Measurements from ENCODE around the gene GARIN5B.
"Not testable (repeated sequence)": the region's sequence is repeated elsewhere in the genome, so short reads cannot be mapped to it uniquely, and the experiment has no call there.

DNA sequence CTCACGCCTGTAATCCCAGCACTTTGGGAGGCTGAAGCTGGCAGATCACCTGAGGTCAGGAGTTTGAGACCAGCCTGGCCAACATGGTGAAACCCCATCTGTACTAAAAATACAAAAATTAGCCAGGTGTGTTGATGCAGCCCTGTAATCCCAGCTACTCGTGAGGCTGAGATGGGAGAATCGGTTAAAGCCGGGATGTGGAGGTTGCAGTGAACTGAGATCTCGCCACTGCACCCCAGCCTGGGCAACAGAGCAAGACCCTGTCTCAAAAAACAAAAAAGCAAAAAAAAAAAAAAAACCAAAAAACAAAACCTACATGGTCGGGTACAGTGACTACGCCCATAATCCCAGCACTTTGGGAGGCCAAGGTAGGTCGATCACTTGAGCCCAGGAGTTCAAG lies 46.1 kb upstream of the GARIN5B start:
- TF ChIP-seq EZH2 (IDR thresholded peaks at IDR 0.05; ENCODE audit: insufficient read depth, poor library complexity, severe bottlenecking); EZH2phosphoT487 (IDR thresholded peaks at IDR 0.05; ENCODE audit: insufficient read depth, low read depth): not testable (repeated sequence)
